H1 (cell line): ENCODE data around the gene TRAF6. TPM values are rescaled to one million over a fixed set of nuclear protein-coding genes. Genes with fewer than 3 reads are reported as not detected.

Experiments used
- EGR1 ChIP-seq: IDR thresholded peaks from 2 replicates; pipeline ENCODE4 v1.6.1; 2011; ENCODE audit warnings: low read depth, low read length, borderline replicate concordance
- EP300 ChIP-seq, 2 experiments: IDR thresholded peaks; 1 replicate in 1 of 2; 2 replicates in 1 of 2; pipeline ENCODE4 v1.6.1; 2011 to 2012; ENCODE audit warnings: low read depth in 2 of 2, low read length in 2 of 2, mild to moderate bottlenecking in 2 of 2, borderline replicate concordance in 1 of 2, inconsistent platforms in 1 of 2, moderate library complexity in 1 of 2
- GABPA ChIP-seq: IDR thresholded peaks from 2 replicates; pipeline ENCODE4 v1.6.1; 2011; ENCODE audit warnings: mild to moderate bottlenecking, low read length, moderate library complexity, borderline replicate concordance; ENCODE audit not compliant: insufficient read depth
- PHF8 ChIP-seq: fragments of 200-600 bp; sonication (generic); conservative IDR thresholded peaks from 2 replicates; pipeline ENCODE4 v1.7.1; 2012; ENCODE audit warnings: low read depth, mild to moderate bottlenecking, inconsistent platforms, low read length, moderate library complexity
- RFX5 ChIP-seq: IDR thresholded peaks from 2 replicates; pipeline ENCODE4 v1.6.1; 2011; ENCODE audit warnings: low read depth, low read length, improper control_type of control experiment, borderline replicate concordance
- SIN3A ChIP-seq, 2 experiments: IDR thresholded peaks in 1 of 2; conservative IDR thresholded peaks in 1 of 2; 2 replicates each; pipeline ENCODE4 v1.6.1; 2011 to 2012; ENCODE audit warnings: low read length in 2 of 2, improper control_type of control experiment in 1 of 2, low read depth in 1 of 2, mild to moderate bottlenecking in 1 of 2
- TEAD4 ChIP-seq: IDR thresholded peaks from 2 replicates; pipeline ENCODE4 v1.6.1; 2012; ENCODE audit warnings: low read depth, low read length, inconsistent platforms, mixed read lengths
- polyA plus RNA-seq, 7 experiments: library from polyadenylated mRNA; depleted of rRNA in 3 of 7; stranded (reverse) in 5 of 7; unstranded in 2 of 7; fragments of >200 nt in 5 of 7; fragments of 200-250 nt in 2 of 7; gene quantifications; 1 replicate in 5 of 7; 2 replicates in 1 of 7; 4 replicates in 1 of 7; pipeline versions ENCODE4 v1.2.1 to v1.2.3, GENCODE V29; 2011 to 2013; ENCODE audit warnings: missing spikeins in 2 of 7, mixed read lengths in 2 of 7
- total RNA-seq: library from RNA; stranded (reverse); fragmentation: NEBNext Ultra II Directional; extraction: Animal tissue kit (Norgen Biotek cat#: 25700); gene quantifications from 2 replicates; pipeline ENCODE4 v1.2.1, GENCODE V29; 2021
- TF ChIP-seq, protein P1 (sequence below): fragments of 300-600 bp; sonication (generic); IDR thresholded peaks from 2 replicates; pipeline ENCODE4 v1.7.1; 2012; ENCODE audit warnings: low read length, moderate library complexity, mild to moderate bottlenecking, inconsistent platforms; ENCODE audit not compliant: insufficient replicate concordance

The TRAF6 gene
- total and polyA plus RNA-seq, 2 of the 8 experiments (the other 6 are each of a cell fraction or from before 2014, with no cell fraction given), result 4.6 to 8.8 TPM

GRCh38 chr11:36509694-36510593, at the start of gene TRAF6 (continued):
- TF ChIP-seq EGR1, result peak; percentile 82
- peak; percentile 25 to 72; a peak in 3 of 4 replicates for TF ChIP-seq SIN3A (conservative IDR thresholded peaks at IDR 0.05 in 1 of 2, IDR thresholded peaks at IDR 0.05 in 1 of 2; ENCODE audit: low read depth in 1 of 2, low read length in 2 of 2)
- 0 out of 2 replicates have a peak, but pooled peaks have one; percentile 18 for TF ChIP-seq GABPA
- TF ChIP-seq EP300 (IDR thresholded peaks at IDR 0.05; ENCODE audit: borderline replicate concordance in 1 of 2, low read depth in 2 of 2, low read length in 2 of 2), result no peak
- peak; percentile 99 for TF ChIP-seq PHF8
- no peak for TF ChIP-seq TEAD4
- TF ChIP-seq, protein P1, sequence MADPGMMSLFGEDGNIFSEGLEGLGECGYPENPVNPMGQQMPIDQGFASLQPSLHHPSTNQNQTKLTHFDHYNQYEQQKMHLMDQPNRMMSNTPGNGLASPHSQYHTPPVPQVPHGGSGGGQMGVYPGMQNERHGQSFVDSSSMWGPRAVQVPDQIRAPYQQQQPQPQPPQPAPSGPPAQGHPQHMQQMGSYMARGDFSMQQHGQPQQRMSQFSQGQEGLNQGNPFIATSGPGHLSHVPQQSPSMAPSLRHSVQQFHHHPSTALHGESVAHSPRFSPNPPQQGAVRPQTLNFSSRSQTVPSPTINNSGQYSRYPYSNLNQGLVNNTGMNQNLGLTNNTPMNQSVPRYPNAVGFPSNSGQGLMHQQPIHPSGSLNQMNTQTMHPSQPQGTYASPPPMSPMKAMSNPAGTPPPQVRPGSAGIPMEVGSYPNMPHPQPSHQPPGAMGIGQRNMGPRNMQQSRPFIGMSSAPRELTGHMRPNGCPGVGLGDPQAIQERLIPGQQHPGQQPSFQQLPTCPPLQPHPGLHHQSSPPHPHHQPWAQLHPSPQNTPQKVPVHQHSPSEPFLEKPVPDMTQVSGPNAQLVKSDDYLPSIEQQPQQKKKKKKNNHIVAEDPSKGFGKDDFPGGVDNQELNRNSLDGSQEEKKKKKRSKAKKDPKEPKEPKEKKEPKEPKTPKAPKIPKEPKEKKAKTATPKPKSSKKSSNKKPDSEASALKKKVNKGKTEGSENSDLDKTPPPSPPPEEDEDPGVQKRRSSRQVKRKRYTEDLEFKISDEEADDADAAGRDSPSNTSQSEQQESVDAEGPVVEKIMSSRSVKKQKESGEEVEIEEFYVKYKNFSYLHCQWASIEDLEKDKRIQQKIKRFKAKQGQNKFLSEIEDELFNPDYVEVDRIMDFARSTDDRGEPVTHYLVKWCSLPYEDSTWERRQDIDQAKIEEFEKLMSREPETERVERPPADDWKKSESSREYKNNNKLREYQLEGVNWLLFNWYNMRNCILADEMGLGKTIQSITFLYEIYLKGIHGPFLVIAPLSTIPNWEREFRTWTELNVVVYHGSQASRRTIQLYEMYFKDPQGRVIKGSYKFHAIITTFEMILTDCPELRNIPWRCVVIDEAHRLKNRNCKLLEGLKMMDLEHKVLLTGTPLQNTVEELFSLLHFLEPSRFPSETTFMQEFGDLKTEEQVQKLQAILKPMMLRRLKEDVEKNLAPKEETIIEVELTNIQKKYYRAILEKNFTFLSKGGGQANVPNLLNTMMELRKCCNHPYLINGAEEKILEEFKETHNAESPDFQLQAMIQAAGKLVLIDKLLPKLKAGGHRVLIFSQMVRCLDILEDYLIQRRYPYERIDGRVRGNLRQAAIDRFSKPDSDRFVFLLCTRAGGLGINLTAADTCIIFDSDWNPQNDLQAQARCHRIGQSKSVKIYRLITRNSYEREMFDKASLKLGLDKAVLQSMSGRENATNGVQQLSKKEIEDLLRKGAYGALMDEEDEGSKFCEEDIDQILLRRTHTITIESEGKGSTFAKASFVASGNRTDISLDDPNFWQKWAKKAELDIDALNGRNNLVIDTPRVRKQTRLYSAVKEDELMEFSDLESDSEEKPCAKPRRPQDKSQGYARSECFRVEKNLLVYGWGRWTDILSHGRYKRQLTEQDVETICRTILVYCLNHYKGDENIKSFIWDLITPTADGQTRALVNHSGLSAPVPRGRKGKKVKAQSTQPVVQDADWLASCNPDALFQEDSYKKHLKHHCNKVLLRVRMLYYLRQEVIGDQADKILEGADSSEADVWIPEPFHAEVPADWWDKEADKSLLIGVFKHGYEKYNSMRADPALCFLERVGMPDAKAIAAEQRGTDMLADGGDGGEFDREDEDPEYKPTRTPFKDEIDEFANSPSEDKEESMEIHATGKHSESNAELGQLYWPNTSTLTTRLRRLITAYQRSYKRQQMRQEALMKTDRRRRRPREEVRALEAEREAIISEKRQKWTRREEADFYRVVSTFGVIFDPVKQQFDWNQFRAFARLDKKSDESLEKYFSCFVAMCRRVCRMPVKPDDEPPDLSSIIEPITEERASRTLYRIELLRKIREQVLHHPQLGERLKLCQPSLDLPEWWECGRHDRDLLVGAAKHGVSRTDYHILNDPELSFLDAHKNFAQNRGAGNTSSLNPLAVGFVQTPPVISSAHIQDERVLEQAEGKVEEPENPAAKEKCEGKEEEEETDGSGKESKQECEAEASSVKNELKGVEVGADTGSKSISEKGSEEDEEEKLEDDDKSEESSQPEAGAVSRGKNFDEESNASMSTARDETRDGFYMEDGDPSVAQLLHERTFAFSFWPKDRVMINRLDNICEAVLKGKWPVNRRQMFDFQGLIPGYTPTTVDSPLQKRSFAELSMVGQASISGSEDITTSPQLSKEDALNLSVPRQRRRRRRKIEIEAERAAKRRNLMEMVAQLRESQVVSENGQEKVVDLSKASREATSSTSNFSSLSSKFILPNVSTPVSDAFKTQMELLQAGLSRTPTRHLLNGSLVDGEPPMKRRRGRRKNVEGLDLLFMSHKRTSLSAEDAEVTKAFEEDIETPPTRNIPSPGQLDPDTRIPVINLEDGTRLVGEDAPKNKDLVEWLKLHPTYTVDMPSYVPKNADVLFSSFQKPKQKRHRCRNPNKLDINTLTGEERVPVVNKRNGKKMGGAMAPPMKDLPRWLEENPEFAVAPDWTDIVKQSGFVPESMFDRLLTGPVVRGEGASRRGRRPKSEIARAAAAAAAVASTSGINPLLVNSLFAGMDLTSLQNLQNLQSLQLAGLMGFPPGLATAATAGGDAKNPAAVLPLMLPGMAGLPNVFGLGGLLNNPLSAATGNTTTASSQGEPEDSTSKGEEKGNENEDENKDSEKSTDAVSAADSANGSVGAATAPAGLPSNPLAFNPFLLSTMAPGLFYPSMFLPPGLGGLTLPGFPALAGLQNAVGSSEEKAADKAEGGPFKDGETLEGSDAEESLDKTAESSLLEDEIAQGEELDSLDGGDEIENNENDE, result no peak
- no peak for TF ChIP-seq RFX5
